Non-pigmented ciliary epithelial cell (primary cell): ENCODE measurements around the gene ACACB.

ENCODE experiments used
- DNase-seq: peaks from one replicate; pipeline ENCODE4 v3.0.0-alpha.2; 2010; ENCODE audit warnings: low read depth

The ACACB gene

GRCh38 chr12:109279525-109279924 is 163.1 kb downstream of the ACACB start:
- DNase-seq = no peak

- DNase-seq = no peak
These were observed 165.1 kb downstream of the ACACB start for GRCh38 chr12:109281452-109281851.

GRCh38 chr12:109284392-109284791 is 168.0 kb downstream of the ACACB start:
- no peak for DNase-seq

- no peak for DNase-seq
These were observed 169.9 kb downstream of the ACACB start for GRCh38 chr12:109286252-109286651.

GRCh38 chr12:109286652-109287051 is 170.3 kb downstream of the ACACB start:
- no peak for DNase-seq

- no peak for DNase-seq
These were observed 170.8 kb downstream of the ACACB start for GRCh38 chr12:109287181-109287580.

GRCh38 chr12:109287811-109288469 is 171.6 kb downstream of the ACACB start:
- no peak for DNase-seq

GRCh38 chr12:109288571-109288970 is 172.2 kb downstream of the ACACB start:
- no peak for DNase-seq

GRCh38 chr12:109289004-109289403 is 172.6 kb downstream of the ACACB start:
- no peak for DNase-seq

GRCh38 chr12:109289551-109289950 is 173.2 kb downstream of the ACACB start:
- DNase-seq = no peak

GRCh38 chr12:109290061-109290460 is 173.7 kb downstream of the ACACB start:
- DNase-seq = no peak

- no peak for DNase-seq
These were observed 174.7 kb downstream of the ACACB start for GRCh38 chr12:109291117-109291516.

GRCh38 chr12:109291521-109292341 is 175.3 kb downstream of the ACACB start:
- DNase-seq = no peak

- DNase-seq = no peak
These were observed 175.9 kb downstream of the ACACB start for GRCh38 chr12:109292342-109292711.

- no peak for DNase-seq
These were observed 176.7 kb downstream of the ACACB start for GRCh38 chr12:109293106-109293505.

- DNase-seq = no peak
These were observed 178.0 kb downstream of the ACACB start for GRCh38 chr12:109294286-109294796.

- DNase-seq = no peak
These were observed 179.5 kb downstream of the ACACB start for GRCh38 chr12:109295764-109296425.

GRCh38 chr12:109296431-109296830 is 180.0 kb downstream of the ACACB start:
- DNase-seq = no peak

- no peak for DNase-seq
These were observed 183.5 kb downstream of the ACACB start for GRCh38 chr12:109299849-109300248.

- DNase-seq = no peak
These were observed 185.3 kb downstream of the ACACB start for GRCh38 chr12:109301643-109302168.

GRCh38 chr12:109302358-109302757 is 186.0 kb downstream of the ACACB start:
- no peak for DNase-seq

- no peak for DNase-seq
These were observed 186.4 kb downstream of the ACACB start for GRCh38 chr12:109302770-109303169.

GRCh38 chr12:109304485-109304884 is 188.1 kb downstream of the ACACB start:
- DNase-seq = no peak
